Measurements from ENCODE around the gene UBALD1.
"Not testable (repeated sequence)": the region's sequence is repeated elsewhere in the genome, so short reads cannot be mapped to it uniquely, and the experiment has no call there.

Gene UBALD1

GRCh38 chr16:4593086-4593485 lies 21.6 kb downstream of the UBALD1 start:
- DNase-seq, result no peak

- no peak for DNase-seq
Observed at GRCh38 chr16:4591706-4592470, 22.8 kb downstream of the UBALD1 start.

GRCh38 chr16:4591191-4591590 lies 23.5 kb downstream of the UBALD1 start:
- no peak for DNase-seq

GRCh38 chr16:4588961-4589360 lies 25.7 kb downstream of the UBALD1 start:
- no peak for DNase-seq

GRCh38 chr16:4588386-4588785 lies 26.3 kb downstream of the UBALD1 start:
- DNase-seq, result no peak

GRCh38 chr16:4586291-4586690 lies 28.4 kb downstream of the UBALD1 start:
- no peak for DNase-seq

GRCh38 chr16:4583906-4584305 lies 30.8 kb downstream of the UBALD1 start:
- DNase-seq, result no peak

- no peak for DNase-seq
Observed at GRCh38 chr16:4580250-4580649, 34.4 kb downstream of the UBALD1 start.

GRCh38 chr16:4578961-4579530 lies 35.6 kb downstream of the UBALD1 start:
- no peak for DNase-seq

- no peak for DNase-seq
Observed at GRCh38 chr16:4576008-4576407, 38.7 kb downstream of the UBALD1 start.

GRCh38 chr16:4574919-4575705 lies 39.6 kb downstream of the UBALD1 start:
- DNase-seq, result no peak

- DNase-seq, result not testable (repeated sequence)
Observed at GRCh38 chr16:4573926-4574325, 40.8 kb downstream of the UBALD1 start.

- no peak for DNase-seq
Observed at GRCh38 chr16:4572715-4573114, 42.0 kb downstream of the UBALD1 start.

GRCh38 chr16:4570688-4571321 lies 43.9 kb downstream of the UBALD1 start:
- DNase-seq, result no peak

GRCh38 chr16:4570086-4570485 lies 44.6 kb downstream of the UBALD1 start:
- DNase-seq, result no peak

- DNase-seq, result no peak
Observed at GRCh38 chr16:4566144-4566543, 48.5 kb downstream of the UBALD1 start.

- DNase-seq, result no peak
Observed at GRCh38 chr16:4564661-4565267, 49.9 kb downstream of the UBALD1 start.

- no peak for DNase-seq
Observed at GRCh38 chr16:4561596-4561995, 53.1 kb downstream of the UBALD1 start.
